Body of pancreas (tissue), 4 donors: ENCODE data around the gene ZNF549.

ENCODE experiments used
- CTCF ChIP-seq, 7 experiments: fragments of 450-650 bp in 4 of 7; fragments of 200-600 bp in 3 of 7; sonication (generic) in 3 of 7; IDR thresholded peaks; one replicate each; pipeline ENCODE4 v1.5.1; 2016 to 2019; ENCODE audit warnings: antibody characterized with exemption in 7 of 7
- POLR2A ChIP-seq, 3 donors: fragments of 450-650 bp; IDR thresholded peaks; one replicate each; pipeline ENCODE4 v1.6.1; 2016; ENCODE audit warnings: antibody characterized with exemption in 3 of 3, mild to moderate bottlenecking in 2 of 3

- no peak for TF ChIP-seq CTCF (IDR thresholded peaks at IDR 0.05)
- no peak for TF ChIP-seq POLR2A (IDR thresholded peaks at IDR 0.05)
Measured at GRCh38 chr19:57557659-57558058, 30.5 kb downstream of the ZNF549 start.
